NCI-H2081 treated with DMSO at 0.1 percent for 48 hours (cell line): ENCODE measurements around the gene YY1.
"Not testable (repeated sequence)": the region's sequence is repeated elsewhere in the genome, so short reads cannot be mapped to it uniquely, and the experiment has no call there.

Experiments used
- DNase-seq: peaks from one replicate; lab custom pipeline; 2025; lab: John Stamatoyannopoulos, UW

Gene YY1

GRCh38 chr14:100243020-100243419 lies 4.1 kb downstream of the YY1 start:
- no peak for DNase-seq

- no peak for DNase-seq
These were observed 8.0 kb downstream of the YY1 start for GRCh38 chr14:100246809-100247428.

- no peak for DNase-seq
These were observed 12.0 kb downstream of the YY1 start for GRCh38 chr14:100250732-100251465.

- DNase-seq: no peak
These were observed 13.7 kb downstream of the YY1 start for GRCh38 chr14:100252684-100253083.

- DNase-seq: no peak
These were observed 17.5 kb downstream of the YY1 start for GRCh38 chr14:100256339-100256895.

- DNase-seq: no peak
These were observed 22.7 kb downstream of the YY1 start for GRCh38 chr14:100261621-100262020.

GRCh38 chr14:100262545-100262944 lies 23.6 kb downstream of the YY1 start:
- no peak for DNase-seq

GRCh38 chr14:100263141-100263540 lies 24.2 kb downstream of the YY1 start:
- DNase-seq: no peak

GRCh38 chr14:100267990-100268389 lies 29.0 kb downstream of the YY1 start:
- DNase-seq: no peak

GRCh38 chr14:100268591-100269207 lies 29.8 kb downstream of the YY1 start:
- no peak for DNase-seq

GRCh38 chr14:100271247-100271939 lies 32.4 kb downstream of the YY1 start:
- no peak for DNase-seq

GRCh38 chr14:100274250-100274649 lies 35.3 kb downstream of the YY1 start:
- DNase-seq: no peak

GRCh38 chr14:100275214-100275613 lies 36.3 kb downstream of the YY1 start:
- no peak for DNase-seq

- DNase-seq: no peak
These were observed 39.8 kb downstream of the YY1 start for GRCh38 chr14:100278702-100279101.

GRCh38 chr14:100279133-100279532 lies 40.2 kb downstream of the YY1 start:
- no peak for DNase-seq

GRCh38 chr14:100279563-100279962 lies 40.6 kb downstream of the YY1 start:
- no peak for DNase-seq

GRCh38 chr14:100281286-100282082 lies 42.5 kb downstream of the YY1 start:
- DNase-seq: no peak

- no peak for DNase-seq
These were observed 43.1 kb downstream of the YY1 start for GRCh38 chr14:100282083-100282350.

GRCh38 chr14:100282766-100283419 lies 43.9 kb downstream of the YY1 start:
- DNase-seq: no peak

- DNase-seq: not testable (repeated sequence)
These were observed 44.5 kb downstream of the YY1 start for GRCh38 chr14:100283436-100283835.
